A673 (cell line): ENCODE results near the gene PTPRR. TPM values are rescaled to one million over a fixed set of nuclear protein-coding genes. Genes with fewer than 3 reads are reported as not detected.

ENCODE experiments used
- BruUV-seq: library from RNA; stranded (reverse); fragments of 400-500 nt; replicated peaks from 2 replicates; lab custom pipeline; 2021; lab: Mats Ljungman, UMichigan
- CTCF ChIA-PET: fragments of 300-600 bp; sonication (Branson Sonifier 250); formaldehyde crosslinking; loops from one replicate; lab custom pipeline; 2022; ENCODE audit warnings: antibody characterized with exemption; lab: Charles Lee
- POLR2A ChIA-PET: fragments of 300-600 bp; sonication (Branson Sonifier 250); formaldehyde crosslinking; loops from one replicate; lab custom pipeline; 2022; ENCODE audit warnings: antibody characterized with exemption; ENCODE audit not compliant: low non-redundant PET; lab: Charles Lee
- DNase-seq: peaks from one replicate; pipeline ENCODE4 v3.0.0-alpha.2; 2015; ENCODE audit warnings: low spot score
- H3K27ac ChIP-seq: fragments of 200-600 bp; sonication (generic); 2 replicates; pipeline ENCODE4 v1.5.1; 2016; ENCODE audit warnings: mixed run types, low read depth, mild to moderate bottlenecking, mixed read lengths, antibody characterized with exemption, low read length; ENCODE audit not compliant: poor library complexity, severe bottlenecking
- H3K27me3 ChIP-seq: fragments of 200-600 bp; sonication (generic); replicated peaks from 2 replicates; pipeline ENCODE4 v1.6.1; 2017; ENCODE audit warnings: mixed run types, low read depth, mild to moderate bottlenecking, mixed read lengths, antibody characterized with exemption, low read length; ENCODE audit not compliant: insufficient read depth, poor library complexity
- H3K36me3 ChIP-seq: fragments of 200-600 bp; sonication (generic); 2 replicates; pipeline ENCODE4 v1.6.1; 2016; ENCODE audit warnings: mixed run types, mild to moderate bottlenecking, mixed read lengths, antibody characterized with exemption, low read length; ENCODE audit not compliant: insufficient read depth, poor library complexity, severe bottlenecking
- H3K4me1 ChIP-seq: fragments of 200-600 bp; sonication (generic); 2 replicates; pipeline ENCODE4 v1.6.1; 2017; ENCODE audit warnings: mixed run types, mild to moderate bottlenecking, mixed read lengths, antibody characterized with exemption, low read length; ENCODE audit not compliant: insufficient read depth, poor library complexity, severe bottlenecking
- H3K4me3 ChIP-seq: fragments of 200-600 bp; sonication (generic); 2 replicates; pipeline ENCODE4 v1.5.1; 2016; ENCODE audit warnings: low read depth, mixed run types, mild to moderate bottlenecking, mixed read lengths, low read length; ENCODE audit not compliant: poor library complexity, severe bottlenecking
- H3K9me3 ChIP-seq: fragments of 200-600 bp; sonication (generic); 2 replicates; pipeline ENCODE4 v1.6.1; 2016; ENCODE audit warnings: mixed run types, low read depth, mild to moderate bottlenecking, mixed read lengths, antibody characterized with exemption, low read length; ENCODE audit not compliant: poor library complexity, severe bottlenecking
- CTCF ChIP-seq: fragments of 300-800, 200-600 bp; sonication (generic); conservative IDR thresholded peaks from 2 replicates; pipeline ENCODE4 v1.5.1; 2017; ENCODE audit warnings: low read depth, mild to moderate bottlenecking, antibody characterized with exemption, low read length, moderate library complexity, mixed read lengths
- EZH2 ChIP-seq: fragments of 200-600 bp; sonication (generic); IDR thresholded peaks from 2 replicates; pipeline ENCODE4 v1.6.1; 2017; ENCODE audit warnings: borderline replicate concordance, low read depth, mild to moderate bottlenecking, mixed read lengths, antibody characterized with exemption, low read length; ENCODE audit not compliant: poor library complexity, severe bottlenecking
- intact Hi-C: fragments of 100-400 bp; cut with micrococcal nuclease; formaldehyde crosslinking; loops from one replicate; pipeline ENCODE4 v1.10.0; 2022; ENCODE audit not compliant: unreplicated experiment
- total RNA-seq: library from RNA; stranded (reverse); gene quantifications from 2 replicates; pipeline ENCODE4 v1.2.3, GENCODE V29; 2021

The PTPRR gene
- total RNA-seq, 1 experiment from 2014 or later = not detected

GRCh38 chr12:70788774-70789173, 131.8 kb downstream of the PTPRR start:
- no TSS peak for BruUV-seq
- Histone ChIP-seq H3K9me3 (no peaks in the 10 kb centered on the region), H3K27ac (no peak overlapping the region), H3K27me3 (no peaks in the 10 kb centered on the region), H3K4me1 (no peaks in the 10 kb centered on the region), H3K36me3 (no peaks in the 10 kb centered on the region), H3K4me3 (no peak overlapping the region)
- ChIA-PET CTCF (no interaction called here), POLR2A (no interaction called here)
- TF ChIP-seq EZH2 (no peak), CTCF (no peak)
- no peak for DNase-seq
- intact Hi-C loops = no loop called here

GRCh38 chr12:70787612-70788011, 132.9 kb downstream of the PTPRR start:
- POLR2A ChIA-PET = no interaction called here
- no TSS peak for BruUV-seq

GRCh38 chr12:70785896-70786295, 134.6 kb downstream of the PTPRR start:
- DNase-seq = no peak
- intact Hi-C loops = no loop called here
- no TSS peak for BruUV-seq
- TF ChIP-seq EZH2 (no peak), CTCF (no peak)
- no peaks in the 10 kb centered on the region for H3K27me3 ChIP-seq
- H3K36me3 ChIP-seq = no peaks in the 10 kb centered on the region
- H3K9me3 ChIP-seq = peaks cover 6% of the 10 kb centered on the region
- H3K4me1 ChIP-seq = no peaks in the 10 kb centered on the region
- H3K4me3 ChIP-seq = no peak overlapping the region
- ChIA-PET CTCF (no interaction called here), POLR2A (no interaction called here)
- H3K27ac ChIP-seq = no peak overlapping the region

More at GRCh38 chr12:70787612-70788011, 132.9 kb downstream of the PTPRR start:
- H3K9me3 ChIP-seq = peaks cover 6% of the 10 kb centered on the region
- CTCF ChIA-PET = no interaction called here
- no peaks in the 10 kb centered on the region for H3K27me3 ChIP-seq
- no peak overlapping the region for H3K4me3 ChIP-seq
- DNase-seq = no peak
- no peaks in the 10 kb centered on the region for H3K36me3 ChIP-seq
- TF ChIP-seq CTCF (no peak), EZH2 (no peak)
- intact Hi-C loops = no loop called here
- H3K27ac ChIP-seq = no peak overlapping the region
- H3K4me1 ChIP-seq = no peaks in the 10 kb centered on the region
